Omental fat pad (tissue), 4 donors: Measurements from ENCODE around the gene SPACA5. TPM values are rescaled to one million over a fixed set of nuclear protein-coding genes. Genes with fewer than 3 reads are reported as not detected.

Source experiments
- ATAC-seq: fragments of 150-250 bp; one replicate; pipeline ENCODE4 v1.9.1; 2016; ENCODE audit warnings: mild to moderate bottlenecking, moderate library complexity; ENCODE audit not compliant: low FRiP score
- DNase-seq: peaks from one replicate; pipeline ENCODE4 v3.0.0-alpha.2; 2019; ENCODE audit warnings: low spot score
- total RNA-seq, 4 donors: library from RNA; depleted of rRNA; stranded (reverse); fragments of >200 nt; gene quantifications; one replicate each; pipeline ENCODE4 v1.1.0, GENCODE V29; 2016
- TF ChIP-seq, protein P1 (sequence below), 3 donors: fragments of 450-650 bp; IDR thresholded peaks; one replicate each; pipeline ENCODE4 v1.5.1; 2016 to 2017; ENCODE audit warnings: antibody characterized with exemption in 3 of 3, mild to moderate bottlenecking in 3 of 3, moderate library complexity in 2 of 3

SPACA5 gene
- total RNA-seq, 4 donors from 2014 or later, result not detected

DNA sequence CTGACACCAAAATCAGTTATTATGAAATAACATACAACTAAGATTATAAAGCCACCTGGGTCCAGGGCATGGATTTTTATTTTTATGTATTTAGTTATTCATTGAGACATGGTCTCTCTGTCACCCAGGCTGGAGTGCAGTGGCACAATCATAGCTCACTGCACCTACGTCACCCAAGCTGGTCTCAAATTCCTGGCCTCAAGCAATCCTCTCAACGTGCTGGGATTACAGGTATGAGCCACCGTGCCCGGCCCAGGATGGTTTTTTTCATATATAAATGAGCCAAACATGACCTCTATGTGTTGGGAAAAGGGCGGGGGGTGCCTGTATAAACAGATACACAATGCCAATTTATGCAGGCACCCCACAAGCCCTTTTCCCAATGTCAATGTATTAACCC is 40.1 kb downstream of the SPACA5 start:
- TF ChIP-seq, protein P1, sequence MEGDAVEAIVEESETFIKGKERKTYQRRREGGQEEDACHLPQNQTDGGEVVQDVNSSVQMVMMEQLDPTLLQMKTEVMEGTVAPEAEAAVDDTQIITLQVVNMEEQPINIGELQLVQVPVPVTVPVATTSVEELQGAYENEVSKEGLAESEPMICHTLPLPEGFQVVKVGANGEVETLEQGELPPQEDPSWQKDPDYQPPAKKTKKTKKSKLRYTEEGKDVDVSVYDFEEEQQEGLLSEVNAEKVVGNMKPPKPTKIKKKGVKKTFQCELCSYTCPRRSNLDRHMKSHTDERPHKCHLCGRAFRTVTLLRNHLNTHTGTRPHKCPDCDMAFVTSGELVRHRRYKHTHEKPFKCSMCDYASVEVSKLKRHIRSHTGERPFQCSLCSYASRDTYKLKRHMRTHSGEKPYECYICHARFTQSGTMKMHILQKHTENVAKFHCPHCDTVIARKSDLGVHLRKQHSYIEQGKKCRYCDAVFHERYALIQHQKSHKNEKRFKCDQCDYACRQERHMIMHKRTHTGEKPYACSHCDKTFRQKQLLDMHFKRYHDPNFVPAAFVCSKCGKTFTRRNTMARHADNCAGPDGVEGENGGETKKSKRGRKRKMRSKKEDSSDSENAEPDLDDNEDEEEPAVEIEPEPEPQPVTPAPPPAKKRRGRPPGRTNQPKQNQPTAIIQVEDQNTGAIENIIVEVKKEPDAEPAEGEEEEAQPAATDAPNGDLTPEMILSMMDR (IDR thresholded peaks at IDR 0.05), result no peak
- ATAC-seq (no peak), DNase-seq (no peak)

DNA sequence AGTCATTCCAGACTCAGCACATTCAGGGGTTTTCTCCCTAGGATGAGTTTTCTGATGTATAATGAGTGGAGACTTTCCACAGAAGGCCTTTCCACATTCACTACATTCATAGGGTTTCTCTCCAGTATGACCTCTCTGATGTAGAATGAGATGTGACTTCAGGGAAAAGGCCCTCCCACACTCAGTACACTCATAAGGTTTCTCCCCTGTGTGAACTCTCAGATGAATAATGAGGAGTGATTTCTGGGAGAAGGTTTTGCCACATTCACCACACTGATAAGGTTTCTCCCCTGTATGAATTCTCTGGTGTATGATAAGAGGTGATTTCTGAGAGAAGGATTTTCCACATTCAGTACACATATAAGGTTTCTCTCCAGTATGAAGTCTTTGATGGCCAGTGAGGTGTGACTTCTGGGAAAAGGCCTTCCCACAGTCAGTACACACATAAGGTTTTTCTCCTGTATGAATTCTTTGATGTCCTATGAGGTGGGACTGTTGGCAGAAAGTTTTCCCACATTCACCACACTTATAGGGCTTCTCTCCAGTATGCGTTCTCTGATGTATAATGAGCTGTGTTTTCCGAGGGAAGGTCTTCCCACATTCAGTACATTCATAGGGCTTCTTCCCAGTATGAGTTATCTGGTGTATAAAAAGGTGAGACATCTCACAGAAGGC is 52.0 kb downstream of the SPACA5 start:
- TF ChIP-seq, protein P1 (IDR thresholded peaks at IDR 0.05), result no peak

DNA sequence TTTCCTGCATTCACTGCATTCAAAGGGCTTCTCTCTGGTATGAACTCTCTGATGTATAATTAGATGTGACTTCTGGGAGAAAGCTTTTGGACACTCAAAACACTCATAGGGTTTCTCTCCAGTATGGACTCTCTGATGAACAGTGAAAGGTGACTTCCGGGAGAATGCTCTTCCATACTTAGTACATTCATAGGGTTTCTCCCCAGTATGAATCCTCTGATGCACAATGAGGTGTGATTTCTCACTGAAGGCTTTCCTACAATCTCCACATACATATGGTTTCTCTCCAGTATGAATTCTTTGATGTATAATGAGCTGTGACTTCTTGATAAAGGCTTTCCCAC is 52.5 kb downstream of the SPACA5 start:
- ATAC-seq, result no peak
- TF ChIP-seq, protein P1 (IDR thresholded peaks at IDR 0.05), result no peak
- no peak for DNase-seq

More for the DNA sequence above, 52.0 kb downstream of the SPACA5 start:
- no peak for DNase-seq
- ATAC-seq, result no peak

Other genes starting within 250 kb of the SPACA5 start
- gene ZNF81, start 170.1 kb upstream of the SPACA5 start, total RNA-seq, result 10 to 100 TPM in 1 of 4 donors, 1 to 10 TPM in 3; 4.9 to 10.6 (median 7.1) TPM
- 1 to 10 TPM; 2.5 to 7.6 (median 3.5) TPM for gene ZNF182, start 3.0 kb upstream of the SPACA5 start, total RNA-seq
- 1 to 10 TPM in 3 of 4 donors, under 1 TPM in 1; 0.60 to 4.3 (median 1.4) TPM for gene ZNF630, start 64.7 kb downstream of the SPACA5 start, total RNA-seq
- not detected for gene SPACA5B, start 123.6 kb downstream of the SPACA5 start, total RNA-seq
- gene SSX5, start 189.8 kb downstream of the SPACA5 start, total RNA-seq, result not detected
- not detected for gene SSX1, start 248.4 kb downstream of the SPACA5 start, total RNA-seq